NCI-H1436 treated with DMSO at 0.1 percent for 48 hours (cell line): ENCODE measurements around the gene ABR.
"Not testable (repeated sequence)": the region's sequence is repeated elsewhere in the genome, so short reads cannot be mapped to it uniquely, and the experiment has no call there.

Experiments used
- DNase-seq: peaks from one replicate; lab custom pipeline; 2025; lab: John Stamatoyannopoulos, UW

ABR gene

GRCh38 chr17:1008008-1008761, 171.6 kb downstream of the ABR start:
- no peak for DNase-seq

GRCh38 chr17:1007310-1008007, 172.3 kb downstream of the ABR start:
- no peak for DNase-seq

GRCh38 chr17:1006054-1006453, 173.7 kb downstream of the ABR start:
- no peak for DNase-seq

- no peak for DNase-seq
These were observed 174.3 kb downstream of the ABR start for GRCh38 chr17:1005361-1005946.

- no peak for DNase-seq
These were observed 174.9 kb downstream of the ABR start for GRCh38 chr17:1004769-1005295.

GRCh38 chr17:1003972-1004768, 175.6 kb downstream of the ABR start:
- DNase-seq: no peak

GRCh38 chr17:1003633-1003971, 176.2 kb downstream of the ABR start:
- DNase-seq: no peak

- no peak for DNase-seq
These were observed 176.8 kb downstream of the ABR start for GRCh38 chr17:1002771-1003555.

GRCh38 chr17:1002412-1002753, 177.4 kb downstream of the ABR start:
- no peak for DNase-seq

GRCh38 chr17:1001640-1002411, 178.0 kb downstream of the ABR start:
- DNase-seq: no peak

- no peak for DNase-seq
These were observed 179.0 kb downstream of the ABR start for GRCh38 chr17:1000597-1001461.

GRCh38 chr17:998111-998510, 181.7 kb downstream of the ABR start:
- no peak for DNase-seq

GRCh38 chr17:996554-997344, 183.0 kb downstream of the ABR start, which contains the start of gene TIMM22:
TSS of gene TIMM22 (plus strand) at chr17:997129. CDS start at chr17:997143, 14 bp downstream.
- DNase-seq: peak; percentile 95

GRCh38 chr17:995324-995723, 184.5 kb downstream of the ABR start:
- not testable (repeated sequence) for DNase-seq

GRCh38 chr17:992933-993332, 186.8 kb downstream of the ABR start:
- DNase-seq: no peak

GRCh38 chr17:988561-988960, 191.2 kb downstream of the ABR start:
- no peak for DNase-seq

GRCh38 chr17:987931-988330, 191.8 kb downstream of the ABR start:
- DNase-seq: no peak

GRCh38 chr17:986322-986929, 193.4 kb downstream of the ABR start:
- DNase-seq: no peak
